Tibial nerve (tissue), 4 donors: ENCODE measurements around the gene SMIM41. TPM values are rescaled to one million over a fixed set of nuclear protein-coding genes. Genes with fewer than 3 reads are reported as not detected.

Source experiments
- DNase-seq, 2 donors: peaks; one replicate each; pipeline ENCODE4 v3.0.0-alpha.2; 2019; ENCODE audit warnings: low spot score in 2 of 2
- H3K27ac ChIP-seq, 4 donors: fragments of 200-600 bp; sonication (generic) in 3 of 4; one replicate each; pipeline ENCODE4 v1.5.1; 2017 to 2019; ENCODE audit warnings: mild to moderate bottlenecking in 1 of 4
- H3K27me3 ChIP-seq, 2 donors: fragments of 200-600 bp; sonication (generic) in 1 of 2; one replicate each; pipeline versions ENCODE4 v1.5.1 to v1.6.0; 2017 to 2019
- H3K36me3 ChIP-seq, 3 donors: fragments of 200-600 bp; sonication (generic); one replicate each; pipeline ENCODE4 v1.5.1; 2018 to 2019
- H3K4me1 ChIP-seq, 4 donors: fragments of 200-600 bp; sonication (generic) in 3 of 4; one replicate each; pipeline ENCODE4 v1.5.1; 2017 to 2019
- H3K4me3 ChIP-seq, 4 donors: fragments of 200-600 bp; sonication (generic) in 3 of 4; one replicate each; pipeline ENCODE4 v1.5.1; 2017 to 2019; ENCODE audit warnings: mild to moderate bottlenecking in 1 of 4, moderate library complexity in 1 of 4
- H3K9me3 ChIP-seq, 4 donors: fragments of 200-600 bp; sonication (generic) in 3 of 4; one replicate each; pipeline ENCODE4 v1.5.1; 2017 to 2019
- CTCF ChIP-seq, 5 experiments: fragments of 200-600 bp in 3 of 5; fragments of 450-650 bp in 2 of 5; sonication (generic) in 3 of 5; IDR thresholded peaks; one replicate each; pipeline ENCODE4 v1.5.1; 2016 to 2019; ENCODE audit warnings: antibody characterized with exemption in 5 of 5, mild to moderate bottlenecking in 3 of 5, moderate library complexity in 2 of 5
- EP300 ChIP-seq, 2 donors: sonication (generic); formaldehyde crosslinking; IDR thresholded peaks; one replicate each; pipeline ENCODE4 v1.6.1; 2017; ENCODE audit warnings: antibody characterized with exemption in 2 of 2, mild to moderate bottlenecking in 1 of 2
- POLR2A ChIP-seq, 2 donors: fragments of 450-650 bp; IDR thresholded peaks; one replicate each; pipeline ENCODE4 v1.6.1; 2017; ENCODE audit warnings: antibody characterized with exemption in 2 of 2, mild to moderate bottlenecking in 2 of 2, moderate library complexity in 2 of 2
- WGBS, 2 donors: methylation state at CpG; one replicate each; pipeline ENCODE4 v1.1.5; 2018; 5-methylcytosine and 5-hydroxymethylcytosine counted together
- total RNA-seq, 4 donors: library from RNA; depleted of rRNA; stranded (reverse); fragments of >200 nt; gene quantifications; one replicate each; pipeline ENCODE4 v1.1.0, GENCODE V29; 2016

SMIM41 gene
- total RNA-seq, 4 donors from 2014 or later, result 16.5 to 78.7 (median 39.3) TPM

GRCh38 chr12:52122904-52123303 lies 43.4 kb downstream of the SMIM41 start:
- Histone ChIP-seq H3K4me3 (no peak overlapping the region), H3K27me3 (peaks cover 0 to 14% of the 10 kb centered on the region in 2 donors), H3K4me1 (peaks cover 0 to 9% (median 3%) of the 10 kb centered on the region in 4 donors), H3K9me3 (no peaks in the 10 kb centered on the region), H3K27ac (no peak overlapping the region), H3K36me3 (no peaks in the 10 kb centered on the region)
- DNase-seq, result no peak
- no peak for TF ChIP-seq CTCF (IDR thresholded peaks at IDR 0.05)
- no peak for TF ChIP-seq EP300 (IDR thresholded peaks at IDR 0.05)
- TF ChIP-seq POLR2A (IDR thresholded peaks at IDR 0.05), result no peak
- WGBS, 2 donors, result 79% methylated on average over 7 of the region's 7 CpGs

- Histone ChIP-seq H3K4me1 (peaks cover 0 to 9% (median 3%) of the 10 kb centered on the region in 4 donors), H3K4me3 (no peak overlapping the region), H3K9me3 (no peaks in the 10 kb centered on the region), H3K27ac (no peak overlapping the region), H3K27me3 (peaks cover 0 to 14% of the 10 kb centered on the region in 2 donors), H3K36me3 (no peaks in the 10 kb centered on the region)
- TF ChIP-seq CTCF (IDR thresholded peaks at IDR 0.05), result no peak
- no peak for TF ChIP-seq EP300 (IDR thresholded peaks at IDR 0.05)
- no peak for TF ChIP-seq POLR2A (IDR thresholded peaks at IDR 0.05)
- DNase-seq, result no peak
- WGBS, 2 donors, result 50 to 56% methylated on average over 8 of the region's 8 CpGs
Measured at GRCh38 chr12:52123487-52124186, 44.1 kb downstream of the SMIM41 start.

- no peaks in the 10 kb centered on the region for H3K9me3 ChIP-seq
- no peak overlapping the region for H3K27ac ChIP-seq
- no peaks in the 10 kb centered on the region for H3K4me1 ChIP-seq
- H3K27me3 ChIP-seq, result peaks cover 0 to 7% of the 10 kb centered on the region in 2 donors
- WGBS, 2 donors, result 76 to 77% methylated on average over 5 to 6 of the region's 6 CpGs
- no peaks in the 10 kb centered on the region for H3K36me3 ChIP-seq
- no peak for TF ChIP-seq CTCF (IDR thresholded peaks at IDR 0.05)
- TF ChIP-seq EP300 (IDR thresholded peaks at IDR 0.05), result no peak
- TF ChIP-seq POLR2A (IDR thresholded peaks at IDR 0.05), result no peak
- no peak for DNase-seq
- no peak overlapping the region for H3K4me3 ChIP-seq
Measured at GRCh38 chr12:52125476-52125900, 46.0 kb downstream of the SMIM41 start.

- TF ChIP-seq POLR2A (IDR thresholded peaks at IDR 0.05) (no peak), CTCF (IDR thresholded peaks at IDR 0.05) (no peak), EP300 (IDR thresholded peaks at IDR 0.05) (no peak)
- 80 to 83% methylated on average over 1 to 2 of the region's 2 CpGs for WGBS, 2 donors
- Histone ChIP-seq H3K27me3 (peaks cover 0 to 7% of the 10 kb centered on the region in 2 donors), H3K27ac (peak overlapping the region in 1 of 4 donors; percentile 16), H3K36me3 (no peaks in the 10 kb centered on the region), H3K9me3 (no peaks in the 10 kb centered on the region), H3K4me1 (no peaks in the 10 kb centered on the region), H3K4me3 (no peak overlapping the region)
- no peak for DNase-seq
Measured at GRCh38 chr12:52126050-52126604, 46.6 kb downstream of the SMIM41 start.
